ENCODE results near the gene TBCK.

GRCh38 chr4:106002994-106003393 lies 313.0 kb downstream of the TBCK start:
- TF ChIP-seq CTCF (IDR thresholded peaks at IDR 0.05) (no peak), POLR2A (IDR thresholded peaks at IDR 0.05) (no peak)
